Measurements from ENCODE around the gene LMF1.

- TF ChIP-seq POLR2A (IDR thresholded peaks at IDR 0.05; ENCODE audit: low read length) (no peak), GATA1 (IDR thresholded peaks at IDR 0.05; ENCODE audit: low read depth, low read length) (no peak)
Measured at GRCh38 chr16:901715-902601, 68.8 kb downstream of the LMF1 start.
